Endothelial cell of umbilical vein (primary cell): ENCODE results near the gene VEZT. TPM values are rescaled to one million over a fixed set of nuclear protein-coding genes. Genes with fewer than 3 reads are reported as not detected.

Experiments used
- BruUV-seq: library from RNA; stranded (reverse); fragments of 400-500 nt; replicated peaks from 2 replicates; lab custom pipeline; 2021; lab: Mats Ljungman, UMichigan
- CTCF ChIA-PET: fragments of 300-600, 350-600 bp; sonication (Branson Sonifier 250); formaldehyde crosslinking; loops from one replicate; lab custom pipeline; 2021; ENCODE audit warnings: antibody characterized with exemption, inconsistent platforms; lab: Charles Lee
- POLR2A ChIA-PET: fragments of 300-600, 350-600 bp; sonication (Branson Sonifier 250); formaldehyde crosslinking; loops from one replicate; lab custom pipeline; 2021; ENCODE audit warnings: antibody characterized with exemption, inconsistent platforms; lab: Charles Lee
- DNase-seq: peaks from one replicate; pipeline ENCODE4 v3.0.0-alpha.2; 2011; ENCODE audit warnings: low read depth, low spot score
- FAIRE-seq: peaks from 2 replicates; lab custom pipeline; 2011; peaks lifted over from hg19 to GRCh38; lab: Jason Lieb, UNC
- H2AFZ ChIP-seq: 2 replicates; pipeline ENCODE4 v1.6.0; 2012; ENCODE audit warnings: low read depth, low read length, control low read depth, inconsistent platforms
- H3K27ac ChIP-seq: 2 replicates; pipeline ENCODE4 v1.5.1; 2011; ENCODE audit warnings: low read depth, mild to moderate bottlenecking, control low read depth, low read length, moderate library complexity; ENCODE audit not compliant: insufficient read depth
- H3K27me3 ChIP-seq, 2 experiments: 2 replicates each; pipeline versions ENCODE4 v1.6.0 to v1.6.1; 2011; ENCODE audit warnings: low read length in 2 of 2, mixed read lengths in 1 of 2; ENCODE audit not compliant: control insufficient read depth in 2 of 2, insufficient read depth in 2 of 2
- H3K36me3 ChIP-seq, 2 experiments: 2 replicates in 1 of 2; 3 replicates in 1 of 2; pipeline ENCODE4 v1.5.1; 2011; ENCODE audit warnings: low read length in 2 of 2, mild to moderate bottlenecking in 1 of 2, moderate library complexity in 1 of 2; ENCODE audit not compliant: control insufficient read depth in 2 of 2, insufficient read depth in 2 of 2; ENCODE audit errors: extremely low read depth in 1 of 2
- H3K4me1 ChIP-seq: 3 replicates; pipeline ENCODE4 v1.5.1; 2011; ENCODE audit warnings: mild to moderate bottlenecking, low read length; ENCODE audit not compliant: control insufficient read depth, insufficient read depth; ENCODE audit errors: extremely low read depth
- H3K4me2 ChIP-seq: 2 replicates; pipeline ENCODE4 v1.6.1; 2011; ENCODE audit warnings: low read length, control low read depth, mixed read lengths; ENCODE audit not compliant: insufficient read depth
- H3K4me3 ChIP-seq, 3 experiments: fragments of 200-600 bp in 1 of 3; sonication (generic), shearing (Covaris generic) in 1 of 3; replicated peaks in 1 of 3; 2 replicates each; pipeline ENCODE4 v1.5.1; 2011 to 2016; ENCODE audit warnings: control low read depth in 3 of 3, low read length in 3 of 3, mild to moderate bottlenecking in 2 of 3, inconsistent platforms in 1 of 3, low read depth in 1 of 3, moderate library complexity in 1 of 3; ENCODE audit not compliant: insufficient read depth in 1 of 3
- H3K79me2 ChIP-seq: 2 replicates; pipeline ENCODE4 v1.6.0; 2012; ENCODE audit warnings: low read length, inconsistent platforms; ENCODE audit not compliant: control insufficient read depth, insufficient read depth
- H3K9ac ChIP-seq: replicated peaks from 2 replicates; pipeline ENCODE3; 2011; ENCODE audit warnings: low read length, control low read depth; ENCODE audit not compliant: insufficient read depth; ENCODE audit errors: extremely low read depth
- H3K9me1 ChIP-seq: replicated peaks from 3 replicates; pipeline ENCODE4 v1.6.0; 2011; ENCODE audit warnings: mild to moderate bottlenecking, low read length; ENCODE audit not compliant: control insufficient read depth, insufficient read depth; ENCODE audit errors: extremely low read depth
- H3K9me3 ChIP-seq: replicated peaks from 2 replicates; pipeline ENCODE4 v1.5.1; 2012; ENCODE audit warnings: low read length, inconsistent platforms; ENCODE audit not compliant: control insufficient read depth, insufficient read depth
- H4K20me1 ChIP-seq: replicated peaks from 2 replicates; pipeline ENCODE3; 2011; ENCODE audit warnings: mild to moderate bottlenecking, low read length; ENCODE audit not compliant: control insufficient read depth, insufficient read depth; ENCODE audit errors: extremely low read depth
- CTCF ChIP-seq, 2 donors: IDR thresholded peaks; 1 replicate in 1 of 2; 2 replicates in 1 of 2; pipeline ENCODE4 v1.5.1; 2011; ENCODE audit warnings: low read length in 2 of 2, mild to moderate bottlenecking in 2 of 2, moderate library complexity in 2 of 2, control low read depth in 1 of 2, inconsistent platforms in 1 of 2, low read depth in 1 of 2; ENCODE audit not compliant: insufficient read depth in 1 of 2; ENCODE audit errors: extremely low read depth in 1 of 2
- EZH2 ChIP-seq: IDR thresholded peaks from 2 replicates; pipeline ENCODE4 v1.6.1; 2012; ENCODE audit warnings: borderline replicate concordance, low read depth, mild to moderate bottlenecking, moderate library complexity, low read length, inconsistent platforms; ENCODE audit not compliant: severe bottlenecking
- FOS ChIP-seq: IDR thresholded peaks from 2 replicates; pipeline ENCODE4 v1.6.1; 2011; ENCODE audit warnings: mild to moderate bottlenecking, low read length, moderate library complexity, borderline replicate concordance; ENCODE audit not compliant: insufficient read depth
- GATA2 ChIP-seq: IDR thresholded peaks from 2 replicates; pipeline ENCODE4 v1.7.0; 2011; ENCODE audit warnings: low read depth, mild to moderate bottlenecking, moderate library complexity, mixed read lengths, low read length; ENCODE audit not compliant: insufficient read length, insufficient read depth
- JUN ChIP-seq: IDR thresholded peaks from 2 replicates; pipeline ENCODE4 v1.6.1; 2011; ENCODE audit warnings: borderline replicate concordance, low read depth; ENCODE audit not compliant: insufficient read length, insufficient read depth
- MAX ChIP-seq: IDR thresholded peaks from 2 replicates; pipeline ENCODE4 v1.6.1; 2011; ENCODE audit not compliant: insufficient read depth, insufficient read length
- MYC ChIP-seq: IDR thresholded peaks from one replicate; pipeline ENCODE4 v1.6.1; 2011; ENCODE audit warnings: mild to moderate bottlenecking, low read depth, low read length
- POLR2A ChIP-seq: IDR thresholded peaks from 2 replicates; pipeline ENCODE4 v1.6.1; 2012; ENCODE audit warnings: low read depth, mild to moderate bottlenecking, control low read depth, low read length
- POLR2AphosphoS5 ChIP-seq: IDR thresholded peaks from 2 replicates; pipeline ENCODE4 v1.6.1; 2012; ENCODE audit warnings: low read depth, mild to moderate bottlenecking, control low read depth, low read length, moderate library complexity; ENCODE audit not compliant: insufficient read depth
- dilution Hi-C: fragments of 300-500 bp; cut with MboI; formaldehyde crosslinking; loops from one replicate; pipeline ENCODE4 v1.15.0; 2019; ENCODE audit warnings: low sequenced_read_pairs; ENCODE audit not compliant: extremely low pct_ligation_motif_present
- intact Hi-C: fragments of 100-400 bp; cut with micrococcal nuclease; formaldehyde crosslinking; loops from one replicate; pipeline ENCODE4 v1.10.0; 2022
- polyA plus RNA-seq, 4 experiments: library from polyadenylated mRNA; depleted of rRNA in 3 of 4; stranded (reverse) in 3 of 4; unstranded in 1 of 4; fragments of >200 nt; gene quantifications; 2 replicates each; pipeline versions ENCODE4 v1.2.1 to v1.2.3, GENCODE V29; 2011 to 2012; ENCODE audit warnings: missing spikeins in 1 of 4
- total RNA-seq: library from RNA; stranded (reverse); gene quantifications from 2 replicates; pipeline ENCODE4 v1.2.3, GENCODE V29; 2021

The VEZT gene
- total and polyA plus RNA-seq, 2 donors (not counting 3 experiments of a cell fraction or from before 2014, with no cell fraction given), result 57.8 to 91.3 TPM

GRCh38 chr12:95259368-95259767 is 41.8 kb downstream of the VEZT start:
- POLR2A ChIA-PET, result interaction anchor here (0.6 to 1.2 kb wide), 2 partner anchors 34 to 42 kb away, joined by 3 to 4 read pairs; partner anchors contain the start of genes FGD6 and VEZT

More at GRCh38 chr12:95259368-95259767, 41.8 kb downstream of the VEZT start:
- DNase-seq (peak; percentile 65), FAIRE-seq (no peak)
- peak overlapping the region; percentile 42 for H3K27ac ChIP-seq
- no TSS peak for BruUV-seq
- dilution Hi-C loops (no loop called here), intact Hi-C loops (no loop called here)
- no peaks in the 10 kb centered on the region for H3K27me3 ChIP-seq
- H3K9me1 ChIP-seq, result no peaks in the 10 kb centered on the region
- H3K4me3 ChIP-seq, result no peak overlapping the region
- H3K4me2 ChIP-seq, result peak overlapping the region; percentile 30
- H2AFZ ChIP-seq, result no peak overlapping the region
- peaks cover 39% of the 10 kb centered on the region for H3K4me1 ChIP-seq
- no peaks in the 10 kb centered on the region for H4K20me1 ChIP-seq
- TF ChIP-seq POLR2A (no peak), MAX (no peak), FOS (no peak), MYC (no peak), CTCF (IDR thresholded peaks at IDR 0.05; ENCODE audit: extremely low read depth in 1 of 2, insufficient read depth in 1 of 2, low read depth in 1 of 2, low read length in 2 of 2) (no peak), JUN (no peak), EZH2 (no peak), POLR2AphosphoS5 (no peak), GATA2 (no peak)
- CTCF ChIA-PET, result interaction anchor here (1.0 to 2.4 kb wide), 7 partner anchors 10 to 77 kb away, joined by 3 to 9 read pairs (median 5); partner anchors contain the start of genes FGD6 and VEZT
- H3K9me3 ChIP-seq, result no peaks in the 10 kb centered on the region
- peaks cover 13% of the 10 kb centered on the region for H3K79me2 ChIP-seq
- no peak overlapping the region for H3K9ac ChIP-seq
- peaks cover 6 to 13% of the 10 kb centered on the region in 2 experiments for H3K36me3 ChIP-seq
